GM12875 (cell line): ENCODE measurements around the gene HOXC12.

Source experiments
- H3K4me3 ChIP-seq: one replicate; pipeline ENCODE4 v1.5.1; 2011; ENCODE audit warnings: low read depth, low read length, control low read depth
- CTCF ChIP-seq: IDR thresholded peaks from 2 replicates; pipeline ENCODE4 v1.5.1; 2011; ENCODE audit warnings: low read depth, mild to moderate bottlenecking, control low read depth, inconsistent platforms, low read length, moderate library complexity, borderline replicate concordance; ENCODE audit not compliant: insufficient read depth

Gene HOXC12

GRCh38 chr12:53989227-53990113 is 34.8 kb downstream of the HOXC12 start:
- TF ChIP-seq CTCF, result peak; percentile 64
- H3K4me3 ChIP-seq, result no peak overlapping the region

- no peak overlapping the region for H3K4me3 ChIP-seq
- TF ChIP-seq CTCF, result no peak
Observed at GRCh38 chr12:53990311-53991076, 35.8 kb downstream of the HOXC12 start.

GRCh38 chr12:53991077-53991460 is 36.4 kb downstream of the HOXC12 start:
- no peak for TF ChIP-seq CTCF
- no peak overlapping the region for H3K4me3 ChIP-seq

GRCh38 chr12:53992377-53992889 is 37.7 kb downstream of the HOXC12 start:
- no peak for TF ChIP-seq CTCF
- H3K4me3 ChIP-seq, result no peak overlapping the region

GRCh38 chr12:53993162-53994008 is 38.7 kb downstream of the HOXC12 start:
- no peak for TF ChIP-seq CTCF
- H3K4me3 ChIP-seq, result no peak overlapping the region

GRCh38 chr12:53994009-53994263 is 39.2 kb downstream of the HOXC12 start:
- no peak for TF ChIP-seq CTCF

More at GRCh38 chr12:53994009-53994263, 39.2 kb downstream of the HOXC12 start:
- no peak overlapping the region for H3K4me3 ChIP-seq
